Measurements from ENCODE around the gene FGFRL1. TPM values are rescaled to one million over a fixed set of nuclear protein-coding genes. Genes with fewer than 3 reads are reported as not detected.
"Not testable (repeated sequence)": the region's sequence is repeated elsewhere in the genome, so short reads cannot be mapped to it uniquely, and the experiment has no call there.

Gene FGFRL1
- total RNA-seq, 4 donors from 2014 or later: 11.7 to 15.9 (median 14.2) TPM

- Histone ChIP-seq H3K36me3 (no peaks in the 10 kb centered on the region), H3K4me3 (no peak overlapping the region), H3K4me1 (peaks cover 0 to 8% (median 4%) of the 10 kb centered on the region in 4 donors), H3K27me3 (peaks cover 58% of the 10 kb centered on the region), H3K27ac (no peak overlapping the region), H3K9me3 (no peaks in the 10 kb centered on the region)
- WGBS, 2 donors (ENCODE audit: low coverage in 1 of 2): 30 to 48% methylated on average over 8 to 24 of the region's 24 CpGs
- in situ Hi-C loops (cut with MboI; ENCODE audit: low pct_ligation_motif_present in 1 of 4, low pct_unique_long_range_greater_than_20kb in 1 of 4, low sequenced_read_pairs in 3 of 4): no loop called here
- intact Hi-C loops (cut with DNase I; ENCODE audit: low total_unique reads): no loop called here
- DNase-seq: no peak
- no peak for TF ChIP-seq CTCF (IDR thresholded peaks at IDR 0.05)
- TF ChIP-seq EP300 (IDR thresholded peaks at IDR 0.05; ENCODE audit: low read depth): peak; percentile 22
Measured at GRCh38 chr4:1053080-1053661, 41.7 kb downstream of the FGFRL1 start.

- not testable (repeated sequence) for H3K4me3 ChIP-seq
Measured at GRCh38 chr4:1053891-1054290, 42.5 kb downstream of the FGFRL1 start.

GRCh38 chr4:1054696-1055242 is 43.3 kb downstream of the FGFRL1 start:
- H3K27ac ChIP-seq; H3K9me3 ChIP-seq; H3K36me3 ChIP-seq; intact Hi-C loops (cut with DNase I; ENCODE audit: low total_unique reads); in situ Hi-C loops (cut with MboI; ENCODE audit: low pct_ligation_motif_present in 1 of 4, low pct_unique_long_range_greater_than_20kb in 1 of 4, low sequenced_read_pairs in 3 of 4); H3K4me3 ChIP-seq; DNase-seq: not testable (repeated sequence)
- peaks cover 0 to 17% (median 5%) of the 10 kb centered on the region in 4 donors for H3K4me1 ChIP-seq
- peaks cover 66% of the 10 kb centered on the region for H3K27me3 ChIP-seq
- WGBS, 2 donors (ENCODE audit: low coverage in 1 of 2): 43% methylated on average over 7 of the region's 11 CpGs; no CpG with 5 or more reads in 1 of the 2 donors

More at GRCh38 chr4:1053891-1054290, 42.5 kb downstream of the FGFRL1 start:
- peaks cover 62% of the 10 kb centered on the region for H3K27me3 ChIP-seq
- H3K4me1 ChIP-seq: peaks cover 0 to 13% (median 5%) of the 10 kb centered on the region in 4 donors
- 56% methylated on average over 7 of the region's 7 CpGs; no CpG with 5 or more reads in 1 of the 2 donors for WGBS, 2 donors (ENCODE audit: low coverage in 1 of 2)
- H3K9me3 ChIP-seq; H3K36me3 ChIP-seq; intact Hi-C loops (cut with DNase I; ENCODE audit: low total_unique reads); in situ Hi-C loops (cut with MboI; ENCODE audit: low pct_ligation_motif_present in 1 of 4, low pct_unique_long_range_greater_than_20kb in 1 of 4, low sequenced_read_pairs in 3 of 4); DNase-seq; H3K27ac ChIP-seq: not testable (repeated sequence)

- WGBS, 2 donors (ENCODE audit: low coverage in 1 of 2): 46% methylated on average over 13 of the region's 13 CpGs; no CpG with 5 or more reads in 1 of the 2 donors
- H3K4me3 ChIP-seq: peak overlapping the region in 1 of 4 donors; percentile 13
- H3K27ac ChIP-seq: peak overlapping the region in 2 of 4 donors; percentile 1 to 21
- H3K4me1 ChIP-seq: peaks cover 0 to 17% (median 5%) of the 10 kb centered on the region in 4 donors
- H3K36me3 ChIP-seq; DNase-seq; H3K9me3 ChIP-seq; in situ Hi-C loops (cut with MboI; ENCODE audit: low pct_ligation_motif_present in 1 of 4, low pct_unique_long_range_greater_than_20kb in 1 of 4, low sequenced_read_pairs in 3 of 4); intact Hi-C loops (cut with DNase I; ENCODE audit: low total_unique reads): not testable (repeated sequence)
- H3K27me3 ChIP-seq: peaks cover 63% of the 10 kb centered on the region
Measured at GRCh38 chr4:1055243-1055701, 43.8 kb downstream of the FGFRL1 start.

- Histone ChIP-seq H3K36me3 (no peaks in the 10 kb centered on the region), H3K27me3 (peaks cover 56% of the 10 kb centered on the region), H3K4me1 (peaks cover 0 to 17% (median 5%) of the 10 kb centered on the region in 4 donors), H3K27ac (peak overlapping the region in 2 of 4 donors; percentile 1 to 21), H3K4me3 (peak overlapping the region in 1 of 4 donors; percentile 13), H3K9me3 (no peaks in the 10 kb centered on the region)
- 43 to 75% methylated on average over 8 to 34 of the region's 34 CpGs for WGBS, 2 donors (ENCODE audit: low coverage in 1 of 2)
- intact Hi-C loops (cut with DNase I; ENCODE audit: low total_unique reads) (no loop called here), in situ Hi-C loops (cut with MboI; ENCODE audit: low pct_ligation_motif_present in 1 of 4, low pct_unique_long_range_greater_than_20kb in 1 of 4, low sequenced_read_pairs in 3 of 4) (no loop called here)
- DNase-seq: peak; percentile 63
- TF ChIP-seq CTCF (IDR thresholded peaks at IDR 0.05): no peak
- TF ChIP-seq EP300 (IDR thresholded peaks at IDR 0.05; ENCODE audit: low read depth): no peak
- peak in 2 of 3 donors; percentile 12 to 19 for TF ChIP-seq POLR2AphosphoS5 (IDR thresholded peaks at IDR 0.05)
- peak; percentile 53 for TF ChIP-seq POLR2A (IDR thresholded peaks at IDR 0.05)
Measured at GRCh38 chr4:1055721-1056590, 44.5 kb downstream of the FGFRL1 start.
